NK-92 (cell line): ENCODE results near the gene PBX3.

ENCODE experiments used
- DNase-seq: peaks from one replicate; lab custom pipeline; 2025; ENCODE audit not compliant: unreplicated experiment; lab: John Stamatoyannopoulos, UW

Gene PBX3

DNA sequence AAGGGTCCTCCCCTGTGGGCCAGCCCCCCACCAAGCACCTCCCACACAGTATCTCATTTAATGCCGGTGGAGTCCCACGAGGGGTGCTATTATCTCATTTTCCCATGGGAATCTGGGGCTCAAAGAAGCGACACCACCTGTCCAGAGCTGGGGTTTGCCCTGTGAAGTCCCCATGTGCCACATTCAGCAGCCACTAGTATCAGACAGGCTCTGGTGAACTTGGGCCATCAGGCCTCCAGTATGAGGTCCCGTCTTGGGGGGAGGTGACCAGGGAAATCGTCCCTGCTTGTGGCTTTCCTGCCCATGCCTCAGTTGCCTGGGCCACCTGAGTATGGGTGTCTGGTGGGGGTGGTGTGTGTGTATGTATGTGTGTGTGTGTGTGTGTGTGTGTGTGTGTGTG, 222.7 kb downstream of the PBX3 start:
- DNase-seq, result no peak

- no peak for DNase-seq
Observed at GRCh38 chr9:125970340-125970739, 223.2 kb downstream of the PBX3 start.

- no peak for DNase-seq
Observed at GRCh38 chr9:125971050-125971449, 223.9 kb downstream of the PBX3 start.

DNA sequence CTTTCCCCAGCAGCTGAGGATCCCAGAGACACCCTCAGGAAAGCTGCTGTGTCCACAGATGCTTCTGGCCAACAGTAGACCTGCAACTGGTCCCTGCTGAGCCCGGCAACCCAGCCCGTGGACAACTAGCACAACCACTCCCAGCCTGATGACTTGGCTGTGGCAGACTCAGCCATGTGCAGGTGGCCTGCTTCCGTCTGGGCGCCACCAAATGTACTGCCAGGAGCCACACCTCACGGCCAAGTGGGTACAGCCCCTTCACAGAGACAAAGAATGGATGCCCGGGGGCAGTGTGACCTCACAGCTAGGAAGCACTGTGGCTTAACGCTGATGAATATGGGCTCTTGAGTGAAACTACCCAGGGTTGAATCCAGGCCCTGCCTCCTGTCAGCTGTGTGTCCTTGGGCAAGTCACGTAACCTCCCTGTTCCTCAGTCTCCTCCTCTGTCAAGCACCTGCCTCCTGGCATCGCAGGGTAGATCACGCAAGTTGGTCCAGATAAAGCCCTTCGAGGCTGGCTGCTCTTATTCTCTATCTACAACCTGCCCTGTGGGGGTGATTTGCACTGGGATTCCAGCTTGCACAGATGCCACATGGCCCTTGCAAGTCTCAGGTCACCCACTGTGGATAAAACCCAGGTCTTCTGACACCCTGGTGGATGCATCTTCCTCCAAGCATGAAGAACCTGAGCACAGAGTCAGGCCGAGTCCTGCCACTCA, 225.0 kb downstream of the PBX3 start:
- no peak for DNase-seq

DNA sequence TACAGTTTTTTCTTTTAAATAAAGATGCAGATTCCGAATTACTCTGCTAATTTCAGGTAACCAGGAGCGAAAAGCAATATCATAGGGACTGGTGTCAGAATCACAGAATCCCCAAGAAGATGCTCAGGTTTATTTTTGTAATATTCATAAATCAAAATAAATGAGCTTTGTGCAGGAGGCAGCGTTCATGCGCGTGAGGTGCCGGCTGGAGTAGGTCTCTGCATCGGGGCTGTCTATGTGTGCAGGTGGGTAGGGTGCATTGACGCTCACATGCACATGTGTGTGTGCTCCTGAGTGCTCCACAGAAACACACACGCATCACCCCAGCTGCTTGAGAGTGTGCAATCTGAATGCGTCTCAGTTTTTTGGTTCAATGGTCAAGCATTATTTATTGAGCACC, 226.4 kb downstream of the PBX3 start:
- no peak for DNase-seq

GRCh38 chr9:125974705-125975104, 227.5 kb downstream of the PBX3 start:
- no peak for DNase-seq

DNA sequence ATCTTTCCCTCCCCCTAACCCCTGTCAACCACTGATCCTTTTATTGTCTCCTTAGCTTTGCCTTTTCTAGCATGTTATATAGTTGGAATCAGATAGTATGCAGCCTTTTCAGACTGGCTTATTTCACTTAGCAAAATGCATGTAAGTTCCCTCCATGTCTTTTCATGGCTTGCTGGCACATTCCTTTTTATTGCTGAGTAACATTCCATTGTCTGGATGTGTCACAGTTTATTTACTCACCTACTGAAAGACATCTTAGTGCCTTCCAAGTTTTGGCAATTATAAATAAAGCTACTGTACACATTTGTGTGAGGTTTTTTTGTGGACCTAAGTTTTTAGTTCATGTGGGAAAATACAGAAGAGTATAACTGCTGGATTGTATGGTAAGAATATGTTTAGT, 230.1 kb downstream of the PBX3 start:
- no peak for DNase-seq

DNA sequence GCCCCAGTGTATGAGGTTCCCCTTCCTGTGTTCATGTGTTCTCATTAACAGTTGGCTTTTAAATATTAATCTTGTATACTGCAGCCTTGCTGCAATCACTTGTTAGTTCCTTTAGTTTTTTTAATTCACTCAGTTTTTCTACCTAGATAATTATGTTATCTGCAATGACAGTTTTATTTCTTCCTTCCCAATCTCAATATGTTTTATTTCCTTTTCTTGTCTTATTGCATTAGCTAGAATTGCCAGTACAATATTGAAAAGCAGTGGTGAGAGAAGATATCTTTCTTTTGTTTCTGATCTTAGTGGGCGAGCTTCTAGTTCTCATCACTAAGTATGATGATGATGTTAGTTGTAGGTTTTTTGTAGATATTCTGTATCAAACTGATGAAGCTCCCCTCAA, 232.2 kb downstream of the PBX3 start:
- no peak for DNase-seq

- DNase-seq, result no peak
Observed at GRCh38 chr9:125982798-125983406, 235.7 kb downstream of the PBX3 start.

DNA sequence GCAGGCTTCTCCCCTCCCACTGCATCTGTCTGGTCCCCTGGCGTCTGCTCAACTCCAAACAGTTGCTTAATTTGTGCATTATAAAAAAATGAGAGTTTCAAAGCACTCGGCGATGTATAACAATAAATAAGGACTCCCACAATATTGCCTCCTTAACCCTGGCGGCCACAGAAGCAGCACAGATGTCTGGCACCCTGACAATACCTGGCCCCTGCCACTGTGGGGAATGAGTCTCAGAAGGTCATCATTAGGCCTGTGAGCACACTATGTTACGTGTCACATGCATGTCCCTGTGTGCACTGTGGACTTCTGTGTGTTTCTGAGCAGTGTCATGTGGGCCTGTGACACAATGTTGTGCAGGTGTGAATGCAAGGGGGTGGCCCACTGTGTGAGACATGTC, 236.5 kb downstream of the PBX3 start:
- DNase-seq, result no peak

DNA sequence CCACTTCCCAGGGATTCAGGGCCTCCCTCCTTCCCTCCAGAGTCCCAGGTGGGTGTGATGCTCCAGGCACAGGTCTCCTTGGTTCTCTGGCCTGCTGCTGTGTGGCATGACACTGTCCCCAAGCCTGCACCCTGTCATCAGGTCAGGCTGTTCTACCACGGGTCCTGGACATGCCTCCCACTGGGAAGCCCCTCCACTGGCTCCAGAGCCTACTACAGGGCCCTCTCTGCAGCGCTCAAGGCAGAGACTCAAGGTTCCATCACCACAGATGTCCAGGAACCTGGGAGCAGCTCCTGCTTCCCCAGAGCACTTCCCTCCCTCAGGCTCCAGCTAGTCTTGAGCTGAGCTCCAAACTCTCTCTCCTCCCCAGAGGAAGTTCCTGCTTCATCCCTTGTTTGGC, 237.3 kb downstream of the PBX3 start:
- DNase-seq, result no peak

GRCh38 chr9:125985142-125985997, 238.2 kb downstream of the PBX3 start:
- no peak for DNase-seq

DNA sequence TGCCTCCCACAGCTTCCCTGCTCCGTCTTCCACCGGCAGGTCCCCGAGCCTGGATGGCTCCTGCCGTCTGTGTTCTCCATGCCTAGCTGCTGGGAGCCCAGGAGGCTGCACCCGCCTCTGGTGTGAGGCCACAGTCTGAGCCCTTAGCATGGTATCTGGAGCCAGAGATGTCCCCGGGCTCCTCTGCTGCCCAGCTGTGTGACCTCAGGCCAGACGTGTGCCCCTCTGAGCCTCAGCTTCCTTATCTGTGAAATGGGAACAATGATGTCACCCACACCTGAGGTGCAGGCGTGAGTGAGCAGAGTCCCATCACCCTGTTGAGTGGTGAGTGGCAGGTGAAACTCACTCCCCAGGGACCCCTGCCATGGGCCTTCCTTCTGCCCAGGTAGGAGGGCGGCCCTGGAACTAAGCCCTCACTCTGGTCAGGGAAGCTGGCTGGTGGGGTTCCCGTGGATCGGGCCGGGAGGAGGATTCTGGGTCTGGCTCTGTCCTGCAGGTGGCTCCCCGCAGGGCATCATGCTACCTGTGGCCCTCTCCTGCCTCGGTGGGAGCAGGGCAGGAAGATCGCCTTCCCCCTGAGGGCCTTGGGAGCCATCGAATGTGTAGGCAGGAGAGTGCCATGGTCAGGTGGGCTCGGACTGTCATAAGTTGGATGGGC, 239.0 kb downstream of the PBX3 start:
- no peak for DNase-seq

DNA sequence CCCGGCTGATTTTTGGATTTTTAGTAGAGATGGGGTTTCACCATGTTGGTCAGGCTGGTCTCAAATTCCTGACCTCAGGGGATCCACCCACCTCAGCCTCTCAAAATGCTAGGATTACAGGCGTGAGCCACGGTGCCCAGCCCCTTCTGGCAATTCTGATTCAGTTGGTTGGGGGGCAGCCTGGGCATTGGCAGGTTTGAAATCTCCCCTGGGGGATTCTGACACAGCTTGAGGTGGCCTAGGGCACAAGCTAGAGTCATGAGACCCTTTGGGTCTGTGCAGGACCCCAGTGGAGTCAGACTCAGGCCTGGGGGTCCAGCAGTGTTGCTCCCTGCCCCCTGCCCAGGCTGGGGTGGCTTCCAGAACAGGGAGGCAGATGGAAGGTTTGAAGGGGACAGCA, 239.8 kb downstream of the PBX3 start:
- DNase-seq, result no peak

- DNase-seq, result no peak
Observed at GRCh38 chr9:125987420-125987819, 240.2 kb downstream of the PBX3 start.

DNA sequence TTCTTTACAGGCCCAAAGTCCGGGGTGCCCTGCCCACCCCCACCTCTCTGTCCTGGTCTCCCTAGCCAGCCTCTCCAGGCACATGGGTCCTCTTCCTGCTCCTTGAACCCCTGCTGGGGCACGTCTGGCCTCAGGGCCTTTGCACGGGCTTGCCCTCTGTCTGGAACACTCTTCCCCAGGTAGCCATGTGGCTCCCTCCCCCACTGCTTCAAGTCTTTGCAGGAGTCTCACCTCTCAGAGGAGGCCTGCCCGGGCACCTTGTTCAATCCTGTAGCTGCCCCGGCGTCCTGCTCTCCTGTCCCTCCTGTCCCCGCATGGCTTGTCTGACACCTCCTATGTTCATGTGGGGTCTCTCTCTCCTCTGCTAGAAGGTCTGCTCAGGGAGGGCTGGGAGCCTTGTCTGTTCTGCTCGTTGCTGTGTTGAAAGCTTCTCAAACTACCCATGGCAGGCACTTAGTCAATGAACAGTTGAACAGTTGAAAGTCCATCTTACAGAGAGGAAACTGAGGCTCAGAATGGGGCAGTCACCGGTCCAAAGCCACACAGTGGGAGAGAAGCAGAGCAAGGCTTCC, 241.4 kb downstream of the PBX3 start:
- no peak for DNase-seq

- DNase-seq, result no peak
Observed at GRCh38 chr9:125989090-125989501, 241.9 kb downstream of the PBX3 start.

GRCh38 chr9:125989524-125990180, 242.5 kb downstream of the PBX3 start:
- DNase-seq, result no peak

DNA sequence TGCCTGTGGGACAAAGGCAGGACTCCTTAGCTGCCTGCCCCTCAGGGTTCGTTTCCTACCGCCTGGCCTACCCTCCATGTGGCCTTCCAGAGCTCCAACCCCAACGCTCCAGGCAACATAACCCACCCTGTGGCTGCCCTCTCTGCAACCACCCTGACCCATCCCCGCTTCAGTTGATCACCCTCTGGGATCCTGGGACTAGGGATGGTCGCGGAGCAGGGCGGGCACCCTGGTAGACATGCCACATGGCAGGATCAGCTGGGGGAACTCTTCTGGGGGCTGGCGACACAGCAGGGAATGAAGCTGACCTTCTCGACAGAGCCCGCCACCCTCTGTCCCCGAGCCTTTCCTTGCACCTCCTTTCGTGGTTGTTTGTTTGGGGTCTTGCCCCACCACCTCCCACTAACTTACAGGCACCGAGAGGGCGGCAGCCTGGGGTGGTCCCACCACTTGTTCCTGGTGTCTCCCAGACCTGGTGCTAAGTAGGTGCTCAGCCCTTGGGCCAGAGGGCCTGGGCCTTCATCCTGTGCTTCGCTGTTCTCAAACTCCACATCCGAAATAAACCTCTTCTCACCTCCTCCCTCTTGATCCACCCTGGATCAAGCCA, 243.1 kb downstream of the PBX3 start:
- no peak for DNase-seq

DNA sequence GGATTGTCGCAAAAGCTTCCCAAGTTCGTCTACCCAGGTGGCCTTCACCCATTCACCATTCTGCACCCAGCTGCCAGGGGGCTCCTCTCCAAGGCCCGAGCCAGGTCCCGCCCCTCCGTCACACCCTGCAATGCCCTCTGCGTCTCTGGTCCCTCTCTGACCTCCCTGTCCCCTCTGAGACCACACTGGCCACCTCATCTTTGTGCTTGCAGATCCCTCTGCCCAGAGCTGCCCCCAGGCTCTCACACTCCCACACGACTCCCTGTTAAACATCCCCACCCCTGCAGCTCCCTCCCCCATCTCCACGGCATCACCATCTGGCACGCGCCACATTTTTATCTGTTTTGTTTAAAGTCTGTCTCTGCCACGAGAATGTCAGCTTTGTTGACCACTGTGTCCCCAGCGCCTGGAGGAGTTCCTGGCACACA, 243.6 kb downstream of the PBX3 start:
- no peak for DNase-seq
